ENCODE measurements around the gene MGME1. TPM values are rescaled to one million over a fixed set of nuclear protein-coding genes. Genes with fewer than 3 reads are reported as not detected.
"Not testable (repeated sequence)": the region's sequence is repeated elsewhere in the genome, so short reads cannot be mapped to it uniquely, and the experiment has no call there.

Gene MGME1
- total RNA-seq, 1 experiment from 2014 or later, result 38.7 TPM

DNA sequence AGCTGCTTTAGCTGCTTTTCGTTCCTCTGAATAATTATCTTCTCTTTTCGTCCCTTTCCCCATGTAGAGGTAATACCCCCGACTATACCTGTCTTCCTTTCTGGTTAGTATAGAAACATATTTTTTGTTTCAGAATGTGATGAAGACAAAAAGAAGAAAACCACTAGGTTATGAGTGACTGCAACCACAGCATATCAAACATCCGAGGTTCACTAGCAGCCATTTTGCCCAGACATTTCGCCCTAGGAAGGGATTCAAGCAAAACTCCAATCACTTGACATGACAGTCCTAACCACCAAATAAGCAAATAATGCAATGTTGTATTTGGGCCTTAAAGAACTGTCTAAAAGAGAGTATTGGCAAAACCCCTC is 9.6 kb upstream of the MGME1 start:
- DNase-seq (ENCODE audit: low read depth), result no peak

- DNase-seq (ENCODE audit: low read depth), result not testable (repeated sequence)
Observed at GRCh38 chr20:17960400-17960885, 8.4 kb upstream of the MGME1 start.

DNA sequence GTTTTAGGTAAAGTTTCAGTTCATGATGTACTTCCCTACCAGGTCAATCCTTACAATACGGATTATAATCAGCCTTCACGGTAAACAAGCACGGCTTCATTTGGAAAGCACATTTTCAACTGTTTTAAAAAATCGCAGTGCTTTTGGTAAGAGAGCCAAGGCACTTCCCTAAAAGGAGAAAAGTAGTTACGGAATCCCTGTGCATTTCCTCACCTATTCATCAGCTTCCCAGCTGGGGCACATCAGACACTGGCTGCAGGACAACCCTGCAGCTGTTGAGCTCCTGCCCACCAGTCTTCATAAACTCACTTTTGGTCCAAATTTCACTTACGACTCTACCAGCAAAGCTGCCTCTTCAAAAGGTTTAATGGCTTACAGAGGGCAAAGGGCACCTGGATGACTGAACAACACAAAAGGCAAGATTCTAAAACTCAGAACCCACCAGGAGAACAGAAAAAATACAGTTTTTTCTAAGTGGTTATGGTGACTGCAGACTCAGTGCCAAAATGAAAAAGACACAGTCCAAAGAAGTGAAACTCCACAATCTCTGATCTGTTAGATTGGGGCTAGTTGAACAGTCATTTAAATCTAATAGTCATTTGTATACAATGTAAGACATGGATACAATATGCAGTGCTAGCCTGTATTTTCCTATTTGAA is 7.8 kb upstream of the MGME1 start:
- no peak for DNase-seq (ENCODE audit: low read depth)

GRCh38 chr20:17961587-17961940 is 7.3 kb upstream of the MGME1 start:
- no peak for DNase-seq (ENCODE audit: low read depth)

DNA sequence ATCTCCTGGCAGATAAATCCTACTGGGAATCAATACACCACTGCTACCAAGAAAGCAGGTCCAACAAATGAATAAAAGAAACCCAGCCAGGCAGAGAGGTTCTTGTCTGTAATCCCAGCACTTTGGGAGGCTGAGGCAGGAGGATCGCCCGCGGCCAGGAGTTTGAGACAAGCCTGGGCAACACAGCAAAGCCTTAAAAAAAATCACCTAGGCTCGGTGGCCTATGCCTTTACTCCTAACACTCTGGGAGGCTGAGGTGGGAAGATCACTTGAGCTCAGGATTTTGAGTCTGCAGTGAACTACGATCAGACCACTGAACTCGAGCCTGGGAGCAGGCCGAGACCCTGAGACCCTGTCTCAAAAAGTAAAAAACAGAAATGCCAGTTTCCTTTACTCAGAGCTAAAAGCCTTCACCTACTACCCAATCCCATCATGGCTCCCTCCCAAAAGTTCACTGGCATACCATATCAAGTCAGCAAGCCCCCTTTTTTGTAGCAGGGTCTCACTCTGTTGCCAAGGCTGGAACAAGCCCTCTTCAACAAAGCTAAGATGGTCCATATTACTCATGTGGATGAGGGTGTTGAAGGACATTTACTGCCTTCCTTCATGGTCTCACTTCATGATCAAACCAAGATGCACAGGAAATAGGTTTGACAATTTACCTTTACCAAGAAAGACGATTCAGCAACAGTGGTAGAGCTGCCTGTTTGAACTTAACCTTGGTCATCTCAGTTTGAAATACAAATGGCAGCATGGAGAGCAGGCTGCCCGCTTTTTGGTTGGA is 5.5 kb upstream of the MGME1 start:
- DNase-seq (ENCODE audit: low read depth), result no peak

- DNase-seq (ENCODE audit: low read depth), result no peak
Observed at GRCh38 chr20:17964073-17964472, 4.7 kb upstream of the MGME1 start.

DNA sequence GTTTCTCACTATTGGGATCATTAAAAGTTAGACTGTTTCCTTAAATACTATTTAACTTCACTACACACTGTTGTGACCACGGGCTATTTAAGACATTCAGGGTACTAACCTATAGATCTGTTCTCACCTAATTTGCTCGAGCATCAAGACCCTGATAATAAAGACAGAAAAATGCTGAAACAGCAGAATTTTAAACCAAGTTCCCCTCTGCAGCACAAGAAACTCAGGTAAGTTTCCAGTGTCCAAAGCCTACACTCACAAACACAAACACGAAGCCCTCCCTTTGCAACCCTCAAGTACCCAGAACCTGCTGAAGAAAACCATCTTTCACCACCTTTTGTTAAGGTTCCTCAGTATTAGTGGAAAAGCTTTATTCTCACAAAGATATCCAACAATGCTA is 4.2 kb upstream of the MGME1 start:
- no peak for DNase-seq (ENCODE audit: low read depth)

- no peak for DNase-seq (ENCODE audit: low read depth)
Observed at GRCh38 chr20:17965042-17965697, 3.6 kb upstream of the MGME1 start.

GRCh38 chr20:17966432-17967310 is 2.1 kb upstream of the MGME1 start:
- DNase-seq (ENCODE audit: low read depth), result peak; percentile 47

GRCh38 chr20:17967521-17968365 is 1.1 kb upstream of the MGME1 start:
- peak; percentile 55 for DNase-seq (ENCODE audit: low read depth)

GRCh38 chr20:17969278-17969883 is 563 bp downstream of the MGME1 start:
- DNase-seq (ENCODE audit: low read depth), result peak; percentile 57

DNA sequence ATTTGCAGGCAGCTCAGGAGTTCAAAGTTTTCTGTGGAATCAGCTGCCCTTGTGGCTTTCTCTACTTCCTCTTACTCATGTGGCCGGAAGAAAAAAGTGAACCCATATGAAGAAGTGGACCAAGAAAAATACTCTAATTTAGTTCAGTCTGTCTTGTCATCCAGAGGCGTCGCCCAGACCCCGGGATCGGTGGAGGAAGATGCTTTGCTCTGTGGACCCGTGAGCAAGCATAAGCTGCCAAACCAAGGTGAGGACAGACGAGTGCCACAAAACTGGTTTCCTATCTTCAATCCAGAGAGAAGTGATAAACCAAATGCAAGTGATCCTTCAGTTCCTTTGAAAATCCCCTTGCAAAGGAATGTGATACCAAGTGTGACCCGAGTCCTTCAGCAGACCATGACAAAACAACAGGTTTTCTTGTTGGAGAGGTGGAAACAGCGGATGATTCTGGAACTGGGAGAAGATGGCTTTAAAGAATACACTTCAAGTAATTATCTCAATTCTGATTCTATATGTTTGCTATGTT is 1.1 kb downstream of the MGME1 start:
- DNase-seq (ENCODE audit: low read depth), result peak; percentile 85

- DNase-seq (ENCODE audit: low read depth), result peak; percentile 39
Observed at GRCh38 chr20:17971300-17972013, 2.6 kb downstream of the MGME1 start.

- DNase-seq (ENCODE audit: low read depth), result no peak
Observed at GRCh38 chr20:17972121-17972520, 3.3 kb downstream of the MGME1 start.

DNA sequence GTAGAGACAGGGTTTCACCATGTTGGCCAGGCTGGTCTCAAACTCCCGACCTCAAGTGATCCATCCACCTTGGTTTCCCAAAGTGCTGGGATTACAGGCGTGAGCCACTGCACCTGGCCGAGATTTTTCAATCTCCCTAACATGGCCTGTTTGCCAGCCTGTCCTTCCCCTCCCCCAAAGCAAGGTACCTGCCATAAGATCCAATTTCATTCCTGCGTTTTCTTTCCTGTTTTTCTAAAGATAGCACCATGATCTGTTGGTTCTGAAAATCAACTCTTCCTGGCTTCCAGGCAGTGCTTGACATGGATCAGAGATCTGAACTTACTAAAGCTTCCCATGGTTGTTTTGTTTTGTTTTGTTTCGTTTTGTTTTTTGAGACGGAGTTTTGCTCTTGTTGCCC is 7.5 kb downstream of the MGME1 start:
- no peak for DNase-seq (ENCODE audit: low read depth)

DNA sequence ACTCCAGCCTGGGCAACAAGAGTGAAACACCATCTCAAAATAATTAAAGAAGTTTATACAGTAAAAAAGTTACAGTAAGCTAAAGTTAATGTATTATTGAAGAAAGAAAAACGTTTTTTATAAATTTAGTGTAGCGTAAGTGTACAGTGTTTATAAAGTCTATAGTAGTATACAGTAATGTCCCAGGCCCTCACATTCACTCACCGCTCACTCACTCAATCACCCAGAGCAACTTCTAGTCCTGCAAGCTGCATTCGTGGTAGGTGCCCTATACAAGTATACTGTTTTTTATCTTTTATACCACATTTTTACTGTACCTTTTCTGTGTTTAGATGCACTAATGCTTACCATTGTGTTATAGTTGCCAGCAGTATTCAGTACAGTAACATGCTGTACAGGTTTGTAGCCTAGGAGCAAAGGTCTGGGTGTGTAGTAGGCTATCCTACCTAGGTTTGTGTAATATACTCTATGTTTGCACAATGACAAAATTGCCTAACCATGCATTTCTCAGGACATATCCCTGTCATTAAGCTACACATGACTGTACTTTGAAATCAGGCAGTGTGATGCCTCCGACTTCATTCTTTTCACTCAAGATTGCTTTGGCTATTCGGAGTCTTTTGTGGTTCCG is 16.7 kb downstream of the MGME1 start:
- DNase-seq (ENCODE audit: low read depth), result no peak

DNA sequence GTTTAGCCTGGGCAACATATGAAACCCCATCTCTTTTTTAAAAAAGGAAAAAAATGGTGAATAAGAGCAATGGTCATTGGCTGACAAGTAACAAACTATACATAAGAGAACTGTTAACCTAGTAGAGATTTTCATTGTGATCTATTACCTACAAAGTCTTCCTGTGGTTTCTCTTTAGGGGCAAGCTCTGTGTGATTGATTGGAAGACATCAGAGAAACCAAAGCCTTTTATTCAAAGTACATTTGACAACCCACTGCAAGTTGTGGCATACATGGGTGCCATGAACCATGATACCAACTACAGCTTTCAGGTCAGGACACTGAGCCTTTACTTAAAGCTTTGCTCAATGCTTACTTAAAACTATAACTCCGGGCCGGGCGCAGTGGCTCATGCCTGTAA is 19.2 kb downstream of the MGME1 start:
- no peak for DNase-seq (ENCODE audit: low read depth)

- no peak for DNase-seq (ENCODE audit: low read depth)
Observed at GRCh38 chr20:17990278-17990972, 21.6 kb downstream of the MGME1 start.

Data from HT1080 (cell line).